GM23338 (cell line): Measurements from ENCODE around the gene ANKH. TPM values are rescaled to one million over a fixed set of nuclear protein-coding genes. Genes with fewer than 3 reads are reported as not detected.

Experiments used
- ATAC-seq: fragments of 200-7000 bp; cut with Tn5 transposase; 3 replicates; pipeline ENCODE4 v1.9.1; 2020
- DNase-seq: peaks from one replicate; pipeline ENCODE4 v3.0.0-alpha.2; 2015; ENCODE audit warnings: low spot score
- H2AFZ ChIP-seq: fragments of 200-600 bp; sonication (generic); 2 replicates; pipeline ENCODE4 v1.8.0; 2016; ENCODE audit warnings: antibody characterized with exemption, mild to moderate bottlenecking, moderate library complexity
- H3F3A ChIP-seq: fragments of 200-600 bp; sonication (generic); replicated peaks from 2 replicates; pipeline ENCODE4 v1.8.0; 2017; ENCODE audit warnings: antibody characterized with exemption, mixed run types, low read depth
- H3K27ac ChIP-seq: fragments of 200-600 bp; sonication (generic); 2 replicates; pipeline ENCODE4 v1.6.1; 2016; ENCODE audit warnings: low read depth
- H3K27me3 ChIP-seq: fragments of 200-600 bp; sonication (generic); 2 replicates; pipeline ENCODE4 v1.8.0; 2016; ENCODE audit warnings: mild to moderate bottlenecking, mixed run types, moderate library complexity; ENCODE audit not compliant: insufficient read depth
- H3K36me3 ChIP-seq: fragments of 200-600 bp; sonication (generic); 2 replicates; pipeline ENCODE4 v1.8.0; 2016; ENCODE audit warnings: mild to moderate bottlenecking; ENCODE audit not compliant: insufficient read depth
- H3K4me1 ChIP-seq: fragments of 200-600 bp; sonication (generic); 2 replicates; pipeline ENCODE4 v1.8.0; 2016; ENCODE audit warnings: mild to moderate bottlenecking, moderate library complexity; ENCODE audit not compliant: insufficient read depth
- H3K4me2 ChIP-seq: fragments of 200-600 bp; sonication (generic); 2 replicates; pipeline ENCODE4 v1.7.1; 2017; ENCODE audit warnings: mixed run types
- H3K4me3 ChIP-seq: fragments of 200-600 bp; sonication (generic); 2 replicates; pipeline ENCODE4 v1.6.1; 2016; ENCODE audit warnings: mixed run types
- H3K79me2 ChIP-seq: fragments of 200-600 bp; sonication (generic); replicated peaks from 2 replicates; pipeline ENCODE4 v1.8.0; 2017; ENCODE audit warnings: mild to moderate bottlenecking; ENCODE audit not compliant: insufficient read depth
- H3K9me2 ChIP-seq: fragments of 200-600 bp; sonication (generic); 2 replicates; pipeline ENCODE4 v1.8.0; 2017; ENCODE audit not compliant: insufficient read depth
- H4K20me1 ChIP-seq: fragments of 200-600 bp; sonication (generic); replicated peaks from 2 replicates; pipeline ENCODE4 v1.8.0; 2017; ENCODE audit warnings: mild to moderate bottlenecking; ENCODE audit not compliant: insufficient read depth
- H3K27ac Mint-ChIP-seq: 2 replicates; pipeline ENCODE4 v1.8.0; 2020; ENCODE audit warnings: inconsistent platforms, mild to moderate bottlenecking, moderate library complexity, mixed read lengths
- H3K27me3 Mint-ChIP-seq: 3 replicates; pipeline ENCODE4 v1.8.0; 2022; ENCODE audit warnings: low read depth, mild to moderate bottlenecking, moderate library complexity, mixed read lengths, inconsistent platforms; ENCODE audit not compliant: insufficient read depth, poor library complexity
- H3K36me3 Mint-ChIP-seq: 3 replicates; pipeline ENCODE4 v1.8.0; 2021; ENCODE audit warnings: low read depth, mild to moderate bottlenecking, inconsistent platforms, moderate library complexity, mixed read lengths
- H3K4me1 Mint-ChIP-seq: 3 replicates; pipeline ENCODE4 v1.8.0; 2020; ENCODE audit warnings: mild to moderate bottlenecking, inconsistent platforms, mixed read lengths
- H3K4me3 Mint-ChIP-seq: 3 replicates; pipeline ENCODE4 v1.8.0; 2021; ENCODE audit warnings: moderate library complexity, mild to moderate bottlenecking, inconsistent platforms, mixed read lengths
- H3K9me3 Mint-ChIP-seq: 3 replicates; pipeline ENCODE4 v1.8.0; 2020; ENCODE audit warnings: moderate library complexity, mild to moderate bottlenecking, inconsistent platforms, mixed read lengths
- CREB1 ChIP-seq: fragments of 250-450 bp; sonication (Bioruptor Pico); IDR thresholded peaks from 2 replicates; pipeline ENCODE4 v1.5.0; 2020; ENCODE audit warnings: low read depth, mild to moderate bottlenecking, moderate library complexity
- CTCF ChIP-seq, 2 experiments: fragments of 200-600 bp in 1 of 2; sonication (generic) in 1 of 2; conservative IDR thresholded peaks; 2 replicates each; pipeline versions ENCODE4 v1.5.1 to v1.6.1; 2016 to 2017; ENCODE audit warnings: antibody characterized with exemption in 2 of 2, low read depth in 2 of 2, mild to moderate bottlenecking in 2 of 2, moderate library complexity in 1 of 2
- EZH2phosphoT487 ChIP-seq: fragments of 200-600 bp; sonication (generic); IDR thresholded peaks from one replicate; pipeline ENCODE4 v1.8.1; 2018; ENCODE audit warnings: antibody characterized with exemption; ENCODE audit not compliant: unreplicated experiment
- JUNB ChIP-seq: IDR thresholded peaks from one replicate; pipeline ENCODE4 v1.6.1; 2016; ENCODE audit warnings: antibody characterized with exemption; ENCODE audit not compliant: unreplicated experiment
- REST ChIP-seq: IDR thresholded peaks from one replicate; pipeline ENCODE4 v1.6.1; 2018; ENCODE audit warnings: antibody characterized with exemption; ENCODE audit not compliant: unreplicated experiment
- polyA plus RNA-seq: library from polyadenylated mRNA; unstranded; fragments of >200 nt; fragmentation: Nextera tagmentation; extraction: Ambion mirVana; gene quantifications from 2 replicates; pipeline ENCODE4 v1.2.1, GENCODE V29; 2016
- total RNA-seq: library from RNA; depleted of rRNA; stranded (reverse); fragments of >200 nt; shearing (Covaris generic); gene quantifications from 2 replicates; pipeline ENCODE4 v1.2.3, GENCODE V29; 2014

Gene ANKH
- total and polyA plus RNA-seq, 2 experiments from 2014 or later: 5.0 to 6.1 TPM

GRCh38 chr5:14727428-14727865, 144.1 kb downstream of the ANKH start:
- Histone ChIP-seq H3F3A (no peaks in the 10 kb centered on the region), H2AFZ (no peak overlapping the region), H3K4me1 (peaks cover 18% of the 10 kb centered on the region), H4K20me1 (no peaks in the 10 kb centered on the region), H3K36me3 (no peaks in the 10 kb centered on the region), H3K4me3 (peak overlapping the region; percentile 23; the same call in 1 of the 2 replicates), H3K4me2 (peak overlapping the region; percentile 67), H3K27ac (peak overlapping the region; percentile 70; the same call in 1 of the 2 replicates), H3K79me2 (no peaks in the 10 kb centered on the region), H3K9me2 (no peaks in the 10 kb centered on the region), H3K27me3 (no peaks in the 10 kb centered on the region)
- no peak overlapping the region for H3K4me3 Mint-ChIP-seq
- peaks cover 9% of the 10 kb centered on the region for H3K27me3 Mint-ChIP-seq
- TF ChIP-seq CREB1: 0 out of 2 replicates have a peak, but pooled peaks have one; percentile 26
- TF ChIP-seq REST: no peak
- TF ChIP-seq CTCF (conservative IDR thresholded peaks at IDR 0.05; ENCODE audit: low read depth in 2 of 2): peak; percentile 95 to 99
- TF ChIP-seq EZH2phosphoT487: no peak
- TF ChIP-seq JUNB: no peak
- no peaks in the 10 kb centered on the region for H3K9me3 Mint-ChIP-seq
- no peak overlapping the region; the same call in 1 of the 2 replicates for H3K27ac Mint-ChIP-seq
- no peaks in the 10 kb centered on the region; the same call in 2 of the 3 replicates for H3K36me3 Mint-ChIP-seq
- peaks cover 38% of the 10 kb centered on the region for H3K4me1 Mint-ChIP-seq
- DNase-seq (peak; percentile 88), ATAC-seq (peak; percentile 53)

GRCh38 chr5:14726066-14726838, 145.3 kb downstream of the ANKH start:
- Histone ChIP-seq H3K4me1 (peaks cover 18% of the 10 kb centered on the region), H3K4me2 (no peak overlapping the region), H3K27me3 (no peaks in the 10 kb centered on the region), H4K20me1 (no peaks in the 10 kb centered on the region), H3K79me2 (no peaks in the 10 kb centered on the region), H3K9me2 (no peaks in the 10 kb centered on the region; the same call in 1 of the 2 replicates), H3K27ac (no peak overlapping the region), H3K4me3 (no peak overlapping the region), H2AFZ (no peak overlapping the region), H3K36me3 (no peaks in the 10 kb centered on the region), H3F3A (no peaks in the 10 kb centered on the region)
- Mint-ChIP-seq H3K9me3 (no peaks in the 10 kb centered on the region), H3K4me1 (peaks cover 38% of the 10 kb centered on the region), H3K4me3 (no peak overlapping the region), H3K36me3 (peaks cover 1% of the 10 kb centered on the region; the same call in 1 of the 3 replicates), H3K27me3 (peaks cover 9% of the 10 kb centered on the region), H3K27ac (peak overlapping the region; percentile 28)
- no peak for ATAC-seq
- no peak for DNase-seq
- TF ChIP-seq REST: no peak
